ENCODE data around the gene CRHR1.

GRCh38 chr17:45854209-45854608 is 70.1 kb downstream of the CRHR1 start:
- no peak for TF ChIP-seq CTCF (IDR thresholded peaks at IDR 0.05 in 8 of 11, conservative IDR thresholded peaks at IDR 0.05 in 3 of 11)
- TF ChIP-seq POLR2A (IDR thresholded peaks at IDR 0.05), result no peak
- no peak for TF ChIP-seq POLR2AphosphoS5 (IDR thresholded peaks at IDR 0.05)

All from spleen (tissue), 7 donors.